GM19438 (cell line): ENCODE results near the gene COL6A3.

Experiments used
- ATAC-seq: cut with Tn5 transposase; IDR thresholded peaks from one replicate; pipeline ENCODE4 v1.9.1; 2021; ENCODE audit warnings: low read depth; ENCODE audit not compliant: unreplicated experiment

Gene COL6A3

DNA sequence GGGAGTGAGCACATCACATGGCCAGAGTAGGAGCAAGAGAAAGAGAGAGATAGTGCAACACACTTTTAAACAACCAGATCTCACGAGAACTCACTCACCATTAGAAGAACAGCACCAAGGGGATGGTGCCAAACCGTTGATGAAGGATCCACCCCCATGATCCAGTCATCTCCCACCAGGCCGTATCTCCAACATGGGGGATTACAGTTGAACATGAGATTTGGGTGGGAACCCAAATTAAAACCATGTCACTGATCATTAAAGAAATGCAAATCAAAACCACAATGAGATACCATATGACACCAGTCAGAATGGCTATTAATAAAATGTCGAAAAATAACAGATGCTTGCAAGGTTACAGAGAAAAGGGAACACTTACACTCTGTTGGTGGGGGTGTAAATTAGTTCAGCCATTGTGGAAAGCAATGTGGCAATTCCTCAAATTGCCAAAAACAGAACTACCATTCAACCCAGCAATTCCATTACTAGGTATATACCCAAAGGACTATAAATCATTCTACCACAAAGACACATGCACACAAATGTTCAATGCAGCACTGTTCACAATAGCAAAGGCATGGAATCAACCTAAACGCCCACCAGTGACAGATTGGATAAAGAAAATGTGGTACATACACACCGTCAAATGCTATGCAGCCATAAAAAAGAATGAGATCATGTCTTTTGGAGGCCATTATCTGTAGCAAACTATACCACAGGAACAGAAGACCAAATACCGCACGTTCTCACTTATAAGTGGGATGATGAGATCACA, 137.1 kb downstream of the COL6A3 start:
- no peak for ATAC-seq
